Subcutaneous abdominal adipose tissue (tissue), 5 donors: ENCODE measurements around the gene ANKRD17.
"Not testable (repeated sequence)": the region's sequence is repeated elsewhere in the genome, so short reads cannot be mapped to it uniquely, and the experiment has no call there.

Experiments used
- H3K27ac ChIP-seq: one replicate; pipeline ENCODE4 v1.7.0; 2013; ENCODE audit warnings: low read depth, mild to moderate bottlenecking, inconsistent platforms, low read length, moderate library complexity
- H3K27me3 ChIP-seq, 5 donors: one replicate each; pipeline ENCODE4 v1.7.0; 2013; ENCODE audit warnings: low read length in 5 of 5, inconsistent platforms in 1 of 5; ENCODE audit not compliant: control insufficient read depth in 5 of 5, insufficient read depth in 4 of 5
- H3K36me3 ChIP-seq, 5 donors: one replicate each; pipeline ENCODE4 v1.7.0; 2013; ENCODE audit warnings: low read length in 5 of 5; ENCODE audit not compliant: control insufficient read depth in 5 of 5, insufficient read depth in 5 of 5
- H3K4me1 ChIP-seq, 5 donors: one replicate each; pipeline ENCODE4 v1.7.0; 2013; ENCODE audit warnings: low read length in 5 of 5, mild to moderate bottlenecking in 3 of 5, moderate library complexity in 1 of 5; ENCODE audit not compliant: control insufficient read depth in 5 of 5, insufficient read depth in 5 of 5
- H3K4me3 ChIP-seq, 5 donors: one replicate each; pipeline ENCODE4 v1.7.0; 2013; ENCODE audit warnings: low read length in 5 of 5, low read depth in 1 of 5
- H3K9ac ChIP-seq, 5 donors: one replicate each; pipeline ENCODE4 v1.7.0; 2013; ENCODE audit warnings: low read length in 5 of 5, mild to moderate bottlenecking in 4 of 5, moderate library complexity in 3 of 5
- H3K9me3 ChIP-seq, 5 donors: one replicate each; pipeline ENCODE4 v1.7.0; 2013; ENCODE audit warnings: low read length in 5 of 5; ENCODE audit not compliant: control insufficient read depth in 5 of 5
- donor health status: healthy.
- donor health status: healthy.
- donor health status: healthy.
- donor health status: healthy.
- donor health status: healthy.

Gene ANKRD17, protein sequence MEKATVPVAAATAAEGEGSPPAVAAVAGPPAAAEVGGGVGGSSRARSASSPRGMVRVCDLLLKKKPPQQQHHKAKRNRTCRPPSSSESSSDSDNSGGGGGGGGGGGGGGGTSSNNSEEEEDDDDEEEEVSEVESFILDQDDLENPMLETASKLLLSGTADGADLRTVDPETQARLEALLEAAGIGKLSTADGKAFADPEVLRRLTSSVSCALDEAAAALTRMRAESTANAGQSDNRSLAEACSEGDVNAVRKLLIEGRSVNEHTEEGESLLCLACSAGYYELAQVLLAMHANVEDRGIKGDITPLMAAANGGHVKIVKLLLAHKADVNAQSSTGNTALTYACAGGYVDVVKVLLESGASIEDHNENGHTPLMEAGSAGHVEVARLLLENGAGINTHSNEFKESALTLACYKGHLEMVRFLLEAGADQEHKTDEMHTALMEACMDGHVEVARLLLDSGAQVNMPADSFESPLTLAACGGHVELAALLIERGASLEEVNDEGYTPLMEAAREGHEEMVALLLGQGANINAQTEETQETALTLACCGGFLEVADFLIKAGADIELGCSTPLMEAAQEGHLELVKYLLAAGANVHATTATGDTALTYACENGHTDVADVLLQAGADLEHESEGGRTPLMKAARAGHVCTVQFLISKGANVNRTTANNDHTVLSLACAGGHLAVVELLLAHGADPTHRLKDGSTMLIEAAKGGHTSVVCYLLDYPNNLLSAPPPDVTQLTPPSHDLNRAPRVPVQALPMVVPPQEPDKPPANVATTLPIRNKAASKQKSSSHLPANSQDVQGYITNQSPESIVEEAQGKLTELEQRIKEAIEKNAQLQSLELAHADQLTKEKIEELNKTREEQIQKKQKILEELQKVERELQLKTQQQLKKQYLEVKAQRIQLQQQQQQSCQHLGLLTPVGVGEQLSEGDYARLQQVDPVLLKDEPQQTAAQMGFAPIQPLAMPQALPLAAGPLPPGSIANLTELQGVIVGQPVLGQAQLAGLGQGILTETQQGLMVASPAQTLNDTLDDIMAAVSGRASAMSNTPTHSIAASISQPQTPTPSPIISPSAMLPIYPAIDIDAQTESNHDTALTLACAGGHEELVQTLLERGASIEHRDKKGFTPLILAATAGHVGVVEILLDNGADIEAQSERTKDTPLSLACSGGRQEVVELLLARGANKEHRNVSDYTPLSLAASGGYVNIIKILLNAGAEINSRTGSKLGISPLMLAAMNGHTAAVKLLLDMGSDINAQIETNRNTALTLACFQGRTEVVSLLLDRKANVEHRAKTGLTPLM (N-terminal part only)

DNA sequence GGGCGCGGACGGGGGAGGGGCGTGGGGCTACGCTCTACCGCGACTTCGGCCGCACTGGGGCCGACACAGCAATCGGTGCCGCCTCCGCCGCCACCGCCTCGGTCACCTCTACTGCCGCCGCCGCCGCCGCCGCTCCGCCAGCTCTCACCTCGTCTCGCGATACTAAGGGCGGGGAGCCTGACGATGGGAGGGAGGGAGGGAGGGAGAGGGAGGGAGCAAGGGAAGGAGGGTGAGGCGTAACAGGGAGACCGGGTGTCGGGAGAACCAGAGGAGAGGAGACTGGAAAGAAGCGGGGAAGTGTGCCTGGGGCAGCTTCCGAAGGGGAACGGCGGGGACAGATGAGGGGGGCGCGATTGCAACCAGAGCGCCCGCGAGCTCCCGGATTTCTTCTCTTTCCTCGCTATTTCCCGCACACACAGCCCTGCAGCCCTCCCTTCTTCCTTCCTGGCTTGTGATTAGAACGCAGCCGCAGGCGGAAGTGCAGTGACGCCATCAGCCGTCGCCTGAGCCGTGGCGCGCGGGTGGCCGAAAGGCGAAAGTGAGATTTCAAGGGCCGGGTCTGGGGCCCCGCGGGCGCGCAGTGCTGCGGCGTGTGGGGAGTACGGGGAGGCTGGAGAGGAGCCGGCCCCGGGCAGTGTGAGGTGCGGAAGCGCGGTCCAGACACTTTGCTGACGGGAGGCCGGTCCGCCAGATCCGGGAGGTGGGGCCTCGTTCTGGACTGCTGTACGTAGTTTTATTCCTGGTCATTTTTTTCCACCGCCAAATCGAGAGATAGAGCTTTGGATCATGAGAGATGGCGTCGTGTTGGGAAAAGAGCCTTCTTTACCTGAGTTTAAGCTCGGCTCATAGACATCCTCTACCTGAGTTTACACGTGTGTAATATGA lies at the start of gene ANKRD17:
ANKRD17 (minus strand) TSS at position 113 of the 885 bp plus-strand sequence. CDS start 130 bp downstream, outside the sequence.
- Histone ChIP-seq H3K27ac (peak within 1 kb of the TSS; percentile 95), H3K4me1 (peaks cover 0 to 45% (median 36%) of the 10 kb centered on the region in 5 donors), H3K27me3 (no peaks in the 10 kb centered on the region), H3K4me3 (peak within 1 kb of the TSS; percentile 68 to 98 (median 86)), H3K36me3 (peaks cover 0 to 2% (median 0%) of the 10 kb centered on the region in 5 donors), H3K9me3 (no peaks in the 10 kb centered on the region), H3K9ac (peak within 1 kb of the TSS; percentile 95 to 100 (median 98))

DNA sequence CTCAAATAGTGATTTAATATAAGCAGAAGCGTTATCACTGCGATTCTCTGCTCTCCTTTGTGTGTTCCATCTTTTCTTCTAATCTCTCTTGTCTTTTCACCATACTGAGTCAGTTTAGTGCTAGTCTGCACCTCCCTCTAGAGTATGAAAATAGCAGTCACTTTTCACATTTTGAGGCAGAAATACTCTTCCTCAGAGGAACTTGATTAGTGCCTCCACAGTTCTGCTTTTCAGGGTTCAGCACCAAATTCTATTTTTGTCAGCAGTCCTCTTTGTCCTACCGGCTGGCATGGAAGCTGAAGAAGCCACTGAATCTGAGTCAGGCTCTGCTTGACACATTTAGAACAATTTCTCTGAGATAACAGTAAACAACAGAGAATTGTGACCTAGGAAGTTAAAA lies 49.7 kb upstream of the ANKRD17 start:
- H3K9ac ChIP-seq, result no peak overlapping the region
- no peak overlapping the region for H3K27ac ChIP-seq
- peaks cover 0 to 4% (median 0%) of the 10 kb centered on the region in 5 donors for H3K9me3 ChIP-seq
- H3K27me3 ChIP-seq, result no peaks in the 10 kb centered on the region
- no peak overlapping the region for H3K4me3 ChIP-seq
- H3K36me3 ChIP-seq, result no peaks in the 10 kb centered on the region
- no peaks in the 10 kb centered on the region for H3K4me1 ChIP-seq

DNA sequence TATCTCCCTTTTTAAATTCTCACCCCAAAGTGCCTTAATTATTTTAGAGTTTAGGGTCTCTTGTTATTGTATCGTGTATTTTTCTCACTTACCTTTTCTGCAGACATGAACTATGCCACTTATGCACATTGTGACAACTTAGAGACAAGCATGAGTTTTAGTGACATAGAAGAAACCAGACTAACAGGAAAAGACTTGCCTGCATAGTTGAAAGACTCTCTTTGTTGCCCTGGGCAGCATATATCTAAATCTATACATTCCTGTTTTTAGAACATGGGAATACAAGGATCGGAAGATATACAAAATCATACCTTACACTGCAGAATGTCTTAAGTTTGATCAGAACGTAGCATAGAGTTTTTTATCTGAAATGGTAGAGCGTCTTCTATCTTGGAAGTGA lies 45.1 kb upstream of the ANKRD17 start:
- Histone ChIP-seq H3K27ac (no peak overlapping the region), H3K4me3 (no peak overlapping the region), H3K9me3 (peaks cover 0 to 12% (median 3%) of the 10 kb centered on the region in 5 donors), H3K36me3 (no peaks in the 10 kb centered on the region), H3K9ac (peak overlapping the region in 1 of 5 donors; percentile 14), H3K27me3 (no peaks in the 10 kb centered on the region), H3K4me1 (no peaks in the 10 kb centered on the region)

DNA sequence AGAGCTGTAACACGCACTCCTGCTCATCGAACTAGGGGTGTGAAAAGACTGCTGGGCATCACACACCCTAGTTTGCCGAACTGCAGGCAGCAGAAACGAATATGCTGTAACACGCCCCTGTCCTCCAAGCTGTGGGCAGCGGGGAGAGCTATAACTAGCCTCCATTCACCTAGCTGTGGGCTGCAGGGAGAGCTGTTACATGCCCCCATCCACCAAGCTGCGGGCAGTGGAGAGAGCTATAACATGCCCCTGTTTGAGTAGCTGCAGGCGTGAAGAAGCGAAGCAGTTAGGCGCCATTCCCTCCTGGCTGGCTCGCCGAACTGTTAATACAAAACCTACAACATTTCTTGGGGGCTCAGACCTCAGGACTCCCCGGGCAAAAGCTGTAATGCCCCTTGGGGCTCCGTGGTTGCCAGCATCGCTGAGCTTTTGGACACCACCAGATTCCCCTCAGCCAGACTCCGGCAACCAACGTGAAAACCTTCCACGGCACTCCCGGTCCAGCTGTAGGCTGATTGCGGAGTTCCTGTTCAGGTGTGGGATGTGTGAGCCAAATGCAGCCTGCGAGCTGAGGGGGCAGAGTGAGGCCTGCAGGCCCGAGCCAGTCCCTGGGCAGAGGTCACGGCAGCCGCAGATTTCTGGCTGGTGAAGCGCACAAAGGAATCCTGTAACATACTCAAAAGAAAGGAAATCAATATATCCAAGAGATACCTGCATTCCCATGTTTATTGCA lies 41.1 kb upstream of the ANKRD17 start:
- no peaks in the 10 kb centered on the region for H3K36me3 ChIP-seq
- no peaks in the 10 kb centered on the region for H3K4me1 ChIP-seq
- H3K9ac ChIP-seq, result no peak overlapping the region
- no peaks in the 10 kb centered on the region for H3K27me3 ChIP-seq
- H3K9me3 ChIP-seq, result peaks cover 0 to 12% (median 3%) of the 10 kb centered on the region in 5 donors
- no peak overlapping the region for H3K4me3 ChIP-seq
- no peak overlapping the region for H3K27ac ChIP-seq

DNA sequence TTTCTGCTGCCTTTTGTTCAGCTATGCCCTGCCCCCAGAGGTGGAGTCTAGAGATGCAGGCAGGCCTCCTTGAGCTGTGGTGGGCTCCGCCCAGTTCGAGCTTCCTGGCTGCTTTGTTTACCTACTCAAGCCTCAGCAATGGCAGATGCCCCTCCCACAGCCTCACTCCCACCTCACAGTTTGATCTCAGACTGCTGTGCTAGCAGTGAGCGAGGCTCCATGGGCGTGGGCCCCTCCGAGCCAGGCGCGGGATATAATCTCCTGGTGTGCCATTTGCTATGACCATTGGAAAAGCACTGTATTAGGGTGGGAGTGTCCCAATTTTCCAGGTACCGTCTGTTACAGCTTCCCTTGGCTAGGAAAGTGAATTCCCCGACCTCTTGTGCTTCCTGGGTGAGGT lies 34.1 kb upstream of the ANKRD17 start:
- H3K4me3 ChIP-seq, H3K9ac ChIP-seq, H3K27me3 ChIP-seq, H3K4me1 ChIP-seq, H3K27ac ChIP-seq, H3K36me3 ChIP-seq: not testable (repeated sequence)
- H3K9me3 ChIP-seq, result peaks cover 0 to 12% (median 3%) of the 10 kb centered on the region in 5 donors

DNA sequence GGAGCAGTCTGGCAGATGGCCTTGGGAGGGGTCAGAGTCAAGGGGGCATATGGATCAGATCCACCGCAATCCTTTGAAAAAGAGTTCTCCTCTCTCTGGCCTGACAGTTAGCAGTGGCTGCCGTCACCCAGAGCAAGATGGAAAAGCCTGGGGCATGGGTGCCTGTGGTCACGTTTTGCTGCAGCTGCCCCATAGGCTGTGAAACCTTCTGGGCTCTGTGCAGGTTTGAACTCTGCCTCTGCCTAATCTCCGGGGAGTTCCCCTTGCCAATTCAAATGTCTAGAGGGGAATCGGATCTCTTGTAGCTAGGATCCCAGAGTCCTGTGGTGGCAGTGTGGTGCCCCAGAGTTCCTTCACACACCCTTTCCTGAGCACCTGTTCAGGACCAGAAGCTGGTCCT lies 23.4 kb upstream of the ANKRD17 start:
- Histone ChIP-seq H3K9me3 (peaks cover 0 to 5% (median 0%) of the 10 kb centered on the region in 5 donors), H3K27me3 (no peaks in the 10 kb centered on the region), H3K36me3 (peaks cover 0 to 5% (median 0%) of the 10 kb centered on the region in 5 donors), H3K4me3 (no peak overlapping the region), H3K4me1 (peaks cover 4 to 6% (median 4%) of the 10 kb centered on the region in 5 donors), H3K9ac (no peak overlapping the region), H3K27ac (no peak overlapping the region)

DNA sequence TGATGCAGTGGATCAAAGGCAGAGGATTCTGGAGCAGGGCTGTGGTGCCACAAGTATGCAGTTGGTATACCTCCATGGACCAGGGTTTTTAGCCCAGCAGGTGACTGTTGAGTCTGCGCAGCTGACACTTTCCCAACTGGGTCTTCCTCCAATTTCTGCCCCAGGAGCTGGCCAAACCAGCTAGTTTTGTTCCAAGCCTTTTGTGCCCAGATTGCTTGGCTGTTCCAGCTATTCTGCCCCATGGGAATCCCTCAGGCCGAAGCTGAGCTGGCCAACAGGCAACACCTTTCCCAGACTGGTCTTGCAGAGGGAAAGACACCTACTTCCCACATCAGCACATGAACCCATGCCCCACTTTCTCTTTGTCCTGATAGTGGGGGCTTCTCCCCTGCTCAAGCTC lies 22.8 kb upstream of the ANKRD17 start:
- H3K9me3 ChIP-seq, result peaks cover 0 to 7% (median 0%) of the 10 kb centered on the region in 5 donors
- no peak overlapping the region for H3K27ac ChIP-seq
- H3K4me3 ChIP-seq, result peak overlapping the region in 1 of 5 donors; percentile 9
- peaks cover 0 to 5% (median 0%) of the 10 kb centered on the region in 5 donors for H3K36me3 ChIP-seq
- no peaks in the 10 kb centered on the region for H3K27me3 ChIP-seq
- H3K4me1 ChIP-seq, result peaks cover 4 to 6% (median 4%) of the 10 kb centered on the region in 5 donors
- no peak overlapping the region for H3K9ac ChIP-seq

DNA sequence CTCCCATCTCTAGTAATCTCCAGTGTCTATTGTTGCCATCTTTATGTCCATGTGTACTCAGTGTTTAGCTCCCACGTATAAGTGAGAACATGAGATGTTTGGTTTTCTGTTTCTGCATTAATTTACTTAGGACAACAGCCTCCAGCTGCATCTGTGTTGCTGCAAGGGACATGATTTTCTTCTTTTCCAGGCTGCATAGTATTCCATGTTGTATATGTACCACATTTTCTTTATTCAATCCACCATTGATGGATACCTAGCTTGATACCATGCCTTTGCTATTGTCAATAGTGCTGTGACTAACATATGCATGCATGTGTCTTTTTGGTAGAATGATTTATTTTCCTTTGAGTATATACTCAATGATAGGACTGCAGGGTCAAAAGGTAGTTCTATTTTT lies 18.6 kb upstream of the ANKRD17 start:
- Histone ChIP-seq H3K27me3 (no peaks in the 10 kb centered on the region), H3K9ac (no peak overlapping the region), H3K4me3 (no peak overlapping the region), H3K4me1 (peaks cover 4 to 6% (median 4%) of the 10 kb centered on the region in 5 donors), H3K36me3 (peaks cover 0 to 5% (median 3%) of the 10 kb centered on the region in 5 donors), H3K9me3 (peaks cover 0 to 7% (median 0%) of the 10 kb centered on the region in 5 donors), H3K27ac (no peak overlapping the region)
